T-helper 1 cell treated with Interleukin-12 subunit alpha and Interleukin-12 subunit beta and Interleukin-4 antibody, amounts not matched to agents 30 μg/mL and 1 μg/mL, for 36 hours (primary cell): ENCODE results near the gene ALCAM.

Experiments
- H3K27ac Mint-ChIP-seq: one replicate; pipeline ENCODE4 v1.8.0; 2021; ENCODE audit warnings: mild to moderate bottlenecking, mixed read lengths
- H3K27me3 Mint-ChIP-seq: one replicate; pipeline ENCODE4 v1.8.0; 2021; ENCODE audit warnings: low read depth, mixed read lengths
- H3K36me3 Mint-ChIP-seq: one replicate; pipeline ENCODE4 v1.8.0; 2021; ENCODE audit warnings: low read depth, mixed read lengths
- H3K4me1 Mint-ChIP-seq: one replicate; pipeline ENCODE4 v1.8.0; 2021; ENCODE audit warnings: low read depth, mixed read lengths
- H3K4me3 Mint-ChIP-seq: one replicate; pipeline ENCODE4 v1.8.0; 2021; ENCODE audit warnings: mild to moderate bottlenecking, moderate library complexity, mixed read lengths
- H3K9me3 Mint-ChIP-seq: one replicate; pipeline ENCODE4 v1.8.0; 2021; ENCODE audit warnings: mixed read lengths

Gene ALCAM

GRCh38 chr3:105493305-105493892, 126.7 kb downstream of the ALCAM start:
- Mint-ChIP-seq H3K36me3 (peaks cover 6% of the 10 kb centered on the region), H3K9me3 (peaks cover 15% of the 10 kb centered on the region), H3K27me3 (no peaks in the 10 kb centered on the region), H3K27ac (no peak overlapping the region), H3K4me3 (no peak overlapping the region), H3K4me1 (no peaks in the 10 kb centered on the region)

- H3K4me3 Mint-ChIP-seq, result no peak overlapping the region
- H3K4me1 Mint-ChIP-seq, result no peaks in the 10 kb centered on the region
- no peaks in the 10 kb centered on the region for H3K27me3 Mint-ChIP-seq
- H3K9me3 Mint-ChIP-seq, result peaks cover 15% of the 10 kb centered on the region
- peaks cover 6% of the 10 kb centered on the region for H3K36me3 Mint-ChIP-seq
- H3K27ac Mint-ChIP-seq, result no peak overlapping the region
Measured at GRCh38 chr3:105495021-105495420, 128.3 kb downstream of the ALCAM start.

- Mint-ChIP-seq H3K27me3 (no peaks in the 10 kb centered on the region), H3K4me1 (no peaks in the 10 kb centered on the region), H3K9me3 (peaks cover 6% of the 10 kb centered on the region), H3K36me3 (peaks cover 5% of the 10 kb centered on the region), H3K27ac (no peak overlapping the region), H3K4me3 (no peak overlapping the region)
Measured at GRCh38 chr3:105496343-105496742, 129.6 kb downstream of the ALCAM start.

- Mint-ChIP-seq H3K4me1 (no peaks in the 10 kb centered on the region), H3K9me3 (no peaks in the 10 kb centered on the region), H3K27me3 (no peaks in the 10 kb centered on the region), H3K27ac (no peak overlapping the region), H3K36me3 (no peaks in the 10 kb centered on the region), H3K4me3 (no peak overlapping the region)
Measured at GRCh38 chr3:105497386-105497785, 130.7 kb downstream of the ALCAM start.

GRCh38 chr3:105499961-105500360, 133.3 kb downstream of the ALCAM start:
- Mint-ChIP-seq H3K27me3 (no peaks in the 10 kb centered on the region), H3K36me3 (no peaks in the 10 kb centered on the region), H3K9me3 (no peaks in the 10 kb centered on the region), H3K4me3 (no peak overlapping the region), H3K4me1 (no peaks in the 10 kb centered on the region), H3K27ac (no peak overlapping the region)

- H3K27me3 Mint-ChIP-seq, result no peaks in the 10 kb centered on the region
- no peaks in the 10 kb centered on the region for H3K36me3 Mint-ChIP-seq
- H3K9me3 Mint-ChIP-seq, result no peaks in the 10 kb centered on the region
- H3K4me3 Mint-ChIP-seq, result no peak overlapping the region
- no peak overlapping the region for H3K27ac Mint-ChIP-seq
- H3K4me1 Mint-ChIP-seq, result no peaks in the 10 kb centered on the region
Measured at GRCh38 chr3:105502333-105502732, 135.6 kb downstream of the ALCAM start.

GRCh38 chr3:105503191-105503593, 136.5 kb downstream of the ALCAM start:
- no peaks in the 10 kb centered on the region for H3K4me1 Mint-ChIP-seq
- no peaks in the 10 kb centered on the region for H3K9me3 Mint-ChIP-seq
- no peak overlapping the region for H3K27ac Mint-ChIP-seq
- no peaks in the 10 kb centered on the region for H3K36me3 Mint-ChIP-seq
- H3K27me3 Mint-ChIP-seq, result no peaks in the 10 kb centered on the region
- H3K4me3 Mint-ChIP-seq, result no peak overlapping the region

GRCh38 chr3:105504440-105504951, 137.8 kb downstream of the ALCAM start:
- Mint-ChIP-seq H3K27me3 (peaks cover 6% of the 10 kb centered on the region), H3K27ac (no peak overlapping the region), H3K9me3 (no peaks in the 10 kb centered on the region), H3K36me3 (no peaks in the 10 kb centered on the region), H3K4me1 (no peaks in the 10 kb centered on the region), H3K4me3 (no peak overlapping the region)

- Mint-ChIP-seq H3K27ac (no peak overlapping the region), H3K27me3 (peaks cover 6% of the 10 kb centered on the region), H3K9me3 (no peaks in the 10 kb centered on the region)
Measured at GRCh38 chr3:105505170-105505569, 138.5 kb downstream of the ALCAM start.

GRCh38 chr3:105511031-105511430, 144.3 kb downstream of the ALCAM start:
- no peaks in the 10 kb centered on the region for H3K4me1 Mint-ChIP-seq
- no peaks in the 10 kb centered on the region for H3K36me3 Mint-ChIP-seq
- no peaks in the 10 kb centered on the region for H3K9me3 Mint-ChIP-seq
- no peak overlapping the region for H3K27ac Mint-ChIP-seq
- no peak overlapping the region for H3K4me3 Mint-ChIP-seq
- H3K27me3 Mint-ChIP-seq, result peaks cover 6% of the 10 kb centered on the region

More at GRCh38 chr3:105505170-105505569, 138.5 kb downstream of the ALCAM start:
- Mint-ChIP-seq H3K36me3 (no peaks in the 10 kb centered on the region), H3K4me1 (no peaks in the 10 kb centered on the region), H3K4me3 (no peak overlapping the region)

GRCh38 chr3:105512061-105512460, 145.4 kb downstream of the ALCAM start:
- H3K4me3 Mint-ChIP-seq, result no peak overlapping the region
- no peak overlapping the region for H3K27ac Mint-ChIP-seq
- no peaks in the 10 kb centered on the region for H3K36me3 Mint-ChIP-seq
- no peaks in the 10 kb centered on the region for H3K9me3 Mint-ChIP-seq
- peaks cover 6% of the 10 kb centered on the region for H3K27me3 Mint-ChIP-seq
- no peaks in the 10 kb centered on the region for H3K4me1 Mint-ChIP-seq

GRCh38 chr3:105513042-105513441, 146.3 kb downstream of the ALCAM start:
- Mint-ChIP-seq H3K27ac (no peak overlapping the region), H3K4me1 (no peaks in the 10 kb centered on the region), H3K9me3 (no peaks in the 10 kb centered on the region), H3K27me3 (peaks cover 6% of the 10 kb centered on the region), H3K36me3 (no peaks in the 10 kb centered on the region), H3K4me3 (no peak overlapping the region)

GRCh38 chr3:105513886-105514285, 147.2 kb downstream of the ALCAM start:
- no peaks in the 10 kb centered on the region for H3K9me3 Mint-ChIP-seq
- H3K27ac Mint-ChIP-seq, result no peak overlapping the region
- no peaks in the 10 kb centered on the region for H3K36me3 Mint-ChIP-seq

GRCh38 chr3:105515372-105515771, 148.7 kb downstream of the ALCAM start:
- no peaks in the 10 kb centered on the region for H3K36me3 Mint-ChIP-seq
- no peaks in the 10 kb centered on the region for H3K9me3 Mint-ChIP-seq
- H3K4me1 Mint-ChIP-seq, result no peaks in the 10 kb centered on the region
- no peak overlapping the region for H3K4me3 Mint-ChIP-seq
- H3K27ac Mint-ChIP-seq, result no peak overlapping the region
- no peaks in the 10 kb centered on the region for H3K27me3 Mint-ChIP-seq

More at GRCh38 chr3:105513886-105514285, 147.2 kb downstream of the ALCAM start:
- Mint-ChIP-seq H3K4me3 (no peak overlapping the region), H3K27me3 (peaks cover 2% of the 10 kb centered on the region), H3K4me1 (no peaks in the 10 kb centered on the region)

GRCh38 chr3:105516972-105517371, 150.3 kb downstream of the ALCAM start:
- H3K27me3 Mint-ChIP-seq, result no peaks in the 10 kb centered on the region
- H3K27ac Mint-ChIP-seq, result no peak overlapping the region
- H3K9me3 Mint-ChIP-seq, result no peaks in the 10 kb centered on the region
- H3K4me1 Mint-ChIP-seq, result no peaks in the 10 kb centered on the region
- no peaks in the 10 kb centered on the region for H3K36me3 Mint-ChIP-seq
- H3K4me3 Mint-ChIP-seq, result no peak overlapping the region

- H3K9me3 Mint-ChIP-seq, result no peaks in the 10 kb centered on the region
- H3K36me3 Mint-ChIP-seq, result no peaks in the 10 kb centered on the region
- no peak overlapping the region for H3K4me3 Mint-ChIP-seq
- no peaks in the 10 kb centered on the region for H3K4me1 Mint-ChIP-seq
- no peak overlapping the region for H3K27ac Mint-ChIP-seq
- H3K27me3 Mint-ChIP-seq, result no peaks in the 10 kb centered on the region
Measured at GRCh38 chr3:105518203-105518602, 151.5 kb downstream of the ALCAM start.
